Neural cell (in vitro differentiated cells): ENCODE data around the gene IGLL5. TPM values are rescaled to one million over a fixed set of nuclear protein-coding genes. Genes with fewer than 3 reads are reported as not detected.

Source experiments
- H2AFZ ChIP-seq: fragments of 200-600, 300-800 bp; sonication (generic), shearing (Covaris generic); 2 replicates; pipeline ENCODE4 v1.6.0; 2014; ENCODE audit warnings: low read depth, mild to moderate bottlenecking, antibody characterized with exemption, low read length, moderate library complexity
- H3F3A ChIP-seq: fragments of 200-600 bp; shearing (Covaris generic); 2 replicates; pipeline ENCODE4 v1.6.1; 2016; ENCODE audit warnings: mild to moderate bottlenecking, moderate library complexity, mixed read lengths, antibody characterized with exemption, low read length; ENCODE audit not compliant: insufficient read depth, poor library complexity, severe bottlenecking
- H3K27ac ChIP-seq: fragments of 200-600, 300-800 bp; sonication (generic), shearing (Covaris generic); 2 replicates; pipeline ENCODE4 v1.5.1; 2014; ENCODE audit warnings: mild to moderate bottlenecking, low read length, moderate library complexity
- H3K27me3 ChIP-seq: fragments of 300-800, 200-600 bp; sonication (generic), shearing (Covaris generic); 2 replicates; pipeline ENCODE4 v1.6.0; 2014; ENCODE audit warnings: mild to moderate bottlenecking, low read depth, low read length, moderate library complexity; ENCODE audit not compliant: insufficient read depth
- H3K36me3 ChIP-seq: fragments of 300-800, 200-600 bp; sonication (generic), shearing (Covaris generic); 2 replicates; pipeline ENCODE4 v1.5.1; 2014; ENCODE audit warnings: mild to moderate bottlenecking, antibody characterized with exemption, low read length, moderate library complexity; ENCODE audit not compliant: insufficient read depth
- H3K4me2 ChIP-seq: fragments of 300-800, 200-600 bp; sonication (generic), shearing (Covaris generic); 2 replicates; pipeline ENCODE4 v1.6.0; 2014; ENCODE audit warnings: mild to moderate bottlenecking, low read length
- H3K4me3 ChIP-seq: fragments of 300-800, 200-600 bp; sonication (generic), shearing (Covaris generic); 2 replicates; pipeline ENCODE4 v1.5.1; 2014; ENCODE audit warnings: mild to moderate bottlenecking, low read length, moderate library complexity
- H3K79me2 ChIP-seq: fragments of 200-600 bp; shearing (Covaris generic); replicated peaks from 2 replicates; pipeline ENCODE4 v1.6.0; 2014; ENCODE audit warnings: mild to moderate bottlenecking, low read length, moderate library complexity; ENCODE audit not compliant: insufficient read depth
- H3K9ac ChIP-seq: fragments of 300-800, 200-600 bp; sonication (generic), shearing (Covaris generic); 2 replicates; pipeline ENCODE4 v1.6.1; 2016; ENCODE audit warnings: mild to moderate bottlenecking, low read length, mixed read lengths
- H3K9me2 ChIP-seq: fragments of 200-600 bp; shearing (Covaris generic); 2 replicates; pipeline ENCODE4 v1.6.1; 2016; ENCODE audit warnings: mild to moderate bottlenecking, low read length, mixed read lengths; ENCODE audit not compliant: insufficient read depth
- H3K9me3 ChIP-seq: fragments of 200-600, 300-800 bp; sonication (generic), shearing (Covaris generic); 2 replicates; pipeline ENCODE4 v1.6.1; 2016; ENCODE audit warnings: mild to moderate bottlenecking, mixed run types, low read length, moderate library complexity, mixed read lengths
- H4K20me1 ChIP-seq: fragments of 200-600 bp; shearing (Covaris generic); 2 replicates; pipeline ENCODE4 v1.6.1; 2016; ENCODE audit warnings: mild to moderate bottlenecking, mixed run types; ENCODE audit not compliant: insufficient read depth
- CTCF ChIP-seq: fragments of 450-650 bp; IDR thresholded peaks from 2 replicates; pipeline ENCODE4 v1.5.1; 2014; ENCODE audit warnings: antibody characterized with exemption, mild to moderate bottlenecking, moderate library complexity; ENCODE audit not compliant: poor library complexity, severe bottlenecking
- EP300 ChIP-seq: fragments of 450-650 bp; conservative IDR thresholded peaks from 2 replicates; pipeline ENCODE4 v1.6.1; 2014; ENCODE audit warnings: antibody characterized with exemption, mild to moderate bottlenecking, moderate library complexity; ENCODE audit not compliant: poor library complexity, severe bottlenecking
- EZH2 ChIP-seq: fragments of 200-600, 300-800 bp; shearing (Covaris generic), sonication (generic); IDR thresholded peaks from 2 replicates; pipeline ENCODE4 v1.6.1; 2014; ENCODE audit warnings: antibody characterized with exemption, low read length, borderline replicate concordance, mild to moderate bottlenecking; ENCODE audit not compliant: insufficient read depth, poor library complexity, severe bottlenecking
- MXI1 ChIP-seq: fragments of 450-650 bp; conservative IDR thresholded peaks from 2 replicates; pipeline ENCODE4 v1.6.1; 2014; ENCODE audit warnings: antibody characterized with exemption, mild to moderate bottlenecking; ENCODE audit not compliant: poor library complexity, severe bottlenecking
- POLR2AphosphoS5 ChIP-seq: IDR thresholded peaks from 2 replicates; pipeline ENCODE4 v1.6.1; 2012
- RAD21 ChIP-seq: fragments of 450-650 bp; conservative IDR thresholded peaks from 2 replicates; pipeline ENCODE4 v1.6.1; 2014; ENCODE audit warnings: antibody characterized with exemption, mild to moderate bottlenecking, moderate library complexity
- REST ChIP-seq: IDR thresholded peaks from 2 replicates; pipeline ENCODE4 v1.6.1; 2012; ENCODE audit warnings: borderline replicate concordance
- SMC3 ChIP-seq: fragments of 450-650 bp; conservative IDR thresholded peaks from 2 replicates; pipeline ENCODE4 v1.6.1; 2014; ENCODE audit warnings: antibody characterized with exemption, mild to moderate bottlenecking, moderate library complexity; ENCODE audit not compliant: poor library complexity
- TAF1 ChIP-seq: IDR thresholded peaks from 2 replicates; pipeline ENCODE4 v1.6.1; 2012; ENCODE audit warnings: low read depth
- polyA plus RNA-seq: library from polyadenylated mRNA; depleted of rRNA; stranded (reverse); fragments of >200 nt; gene quantifications from 2 replicates; pipeline ENCODE4 v1.2.3, GENCODE V29; 2014

IGLL5 gene
- polyA plus RNA-seq, 1 donor from 2014 or later = 0.19 TPM

GRCh38 chr22:22857607-22858558 is 29.7 kb upstream of the IGLL5 start:
- no peak overlapping the region for H2AFZ ChIP-seq
- no peaks in the 10 kb centered on the region for H3K79me2 ChIP-seq
- H3F3A ChIP-seq = no peaks in the 10 kb centered on the region
- no peak overlapping the region for H3K9ac ChIP-seq
- no peak overlapping the region for H3K4me2 ChIP-seq
- no peaks in the 10 kb centered on the region for H3K27me3 ChIP-seq
- TF ChIP-seq CTCF (no peak), TAF1 (no peak), EZH2 (no peak), MXI1 (no peak), RAD21 (no peak), EP300 (no peak), SMC3 (no peak), POLR2AphosphoS5 (no peak), REST (no peak)
- H4K20me1 ChIP-seq = no peaks in the 10 kb centered on the region
- no peaks in the 10 kb centered on the region for H3K9me3 ChIP-seq
- H3K36me3 ChIP-seq = no peaks in the 10 kb centered on the region
- no peak overlapping the region for H3K27ac ChIP-seq
- H3K4me3 ChIP-seq = no peak overlapping the region
- H3K9me2 ChIP-seq = no peaks in the 10 kb centered on the region

GRCh38 chr22:22858559-22858937 is 29.1 kb upstream of the IGLL5 start:
- Histone ChIP-seq H3K36me3 (no peaks in the 10 kb centered on the region), H3K4me2 (no peak overlapping the region), H3K27me3 (no peaks in the 10 kb centered on the region), H3K4me3 (no peak overlapping the region), H4K20me1 (no peaks in the 10 kb centered on the region), H3F3A (no peaks in the 10 kb centered on the region), H2AFZ (no peak overlapping the region), H3K27ac (no peak overlapping the region), H3K9me3 (no peaks in the 10 kb centered on the region), H3K9ac (no peak overlapping the region), H3K79me2 (no peaks in the 10 kb centered on the region), H3K9me2 (no peaks in the 10 kb centered on the region)
- TF ChIP-seq POLR2AphosphoS5 (no peak), SMC3 (no peak), RAD21 (no peak), EZH2 (no peak), REST (no peak), CTCF (no peak), EP300 (no peak), TAF1 (no peak), MXI1 (no peak)
